ENCODE measurements around the gene UBXN6.

UBXN6 gene

GRCh38 chr19:4455719-4456475, 1.7 kb downstream of the UBXN6 start:
- DNase-seq (ENCODE audit: low spot score): peak; percentile 72

DNA sequence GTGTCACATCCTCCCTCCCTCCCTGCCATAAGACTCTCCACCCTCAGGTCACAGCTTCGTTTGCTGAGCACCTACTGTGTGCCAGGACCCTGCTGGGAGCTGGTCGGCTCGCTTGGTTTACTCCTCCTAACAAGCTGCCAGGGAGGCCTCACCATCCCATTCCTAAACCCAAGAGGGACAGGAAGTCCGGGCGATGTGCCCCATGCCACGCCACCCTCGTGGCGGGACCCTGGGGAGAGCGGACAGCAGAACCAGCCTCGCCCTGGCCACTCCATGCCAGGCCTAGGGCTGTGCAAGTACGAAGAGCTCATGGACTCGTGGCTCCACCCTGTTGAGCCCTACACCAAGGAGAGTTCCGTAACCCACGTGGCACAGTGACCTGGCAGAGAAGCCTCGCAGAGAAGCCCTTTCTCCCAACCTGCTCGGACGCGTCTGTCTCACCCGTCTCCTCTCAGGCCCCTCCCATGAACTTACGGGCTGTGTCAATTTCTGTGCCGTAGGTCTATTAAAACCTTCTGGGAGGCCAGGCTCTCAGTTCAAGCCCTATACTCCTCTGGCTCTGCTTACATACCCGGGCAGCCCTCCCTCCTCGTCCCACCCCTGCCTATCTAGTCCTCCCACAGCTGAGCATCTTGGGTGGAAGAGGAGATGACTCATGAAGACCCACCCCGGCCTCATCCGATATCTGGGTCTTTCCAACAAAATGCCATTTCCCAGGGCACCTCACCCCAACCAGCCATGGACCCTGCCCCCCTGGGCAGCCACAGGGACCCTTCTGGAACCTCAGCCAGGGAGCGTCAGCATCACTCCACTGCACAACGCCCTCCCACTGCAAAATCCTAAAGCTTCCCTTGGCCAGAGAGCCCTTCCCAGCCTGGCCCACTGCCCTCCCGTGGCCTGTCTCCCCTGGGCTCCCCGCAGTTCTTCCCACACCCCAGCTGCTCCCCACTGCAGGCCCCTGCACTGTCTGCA, 2.6 kb downstream of the UBXN6 start:
- DNase-seq (ENCODE audit: low spot score): peak; percentile 48

DNA sequence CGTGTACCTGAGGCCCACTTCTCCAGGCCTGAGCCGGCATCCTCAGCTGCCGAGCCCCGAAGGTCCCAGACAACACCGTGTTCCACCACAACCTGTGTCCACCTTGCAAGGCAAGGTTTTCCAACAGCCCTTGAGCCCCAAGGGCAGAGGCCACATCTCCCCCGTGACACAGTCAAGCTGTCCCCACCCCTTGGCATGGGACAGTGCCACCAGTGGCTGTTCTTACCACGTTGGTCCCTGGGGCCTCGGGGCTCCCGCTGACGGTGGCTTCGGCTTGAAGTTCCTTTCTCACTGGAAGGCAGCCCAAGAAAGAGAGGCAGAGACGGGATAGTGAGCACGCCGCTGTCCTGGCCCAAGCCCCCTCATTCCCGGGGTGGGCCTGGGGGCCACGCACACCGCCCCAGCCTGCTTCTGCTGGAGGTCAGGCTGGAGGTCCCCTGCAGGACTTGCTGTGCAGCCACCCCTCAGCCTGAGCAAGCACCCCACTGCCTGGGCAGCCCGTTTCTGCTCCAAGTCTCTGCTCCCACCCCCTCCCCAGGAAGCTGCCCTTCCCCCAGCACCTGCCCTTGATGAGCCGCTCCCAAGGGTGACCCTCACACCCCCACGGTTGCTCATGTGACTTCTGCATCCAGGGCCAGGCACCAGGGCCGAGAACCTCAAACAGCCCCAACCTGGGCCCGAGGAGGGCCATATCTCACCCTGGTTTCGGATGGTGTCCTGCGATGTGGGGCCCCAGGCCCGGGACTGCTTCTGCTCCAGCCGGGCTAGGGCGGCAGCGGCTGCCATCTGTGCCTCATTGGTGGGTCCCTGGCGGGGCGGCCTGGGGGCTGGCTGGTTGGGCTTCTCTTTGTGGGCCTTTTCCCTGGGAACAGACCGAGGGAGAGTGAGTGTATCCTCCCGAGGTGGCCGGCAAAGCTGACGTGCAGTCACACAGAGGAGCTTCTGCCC, 4.1 kb downstream of the UBXN6 start:
- DNase-seq (ENCODE audit: low spot score): no peak

DNA sequence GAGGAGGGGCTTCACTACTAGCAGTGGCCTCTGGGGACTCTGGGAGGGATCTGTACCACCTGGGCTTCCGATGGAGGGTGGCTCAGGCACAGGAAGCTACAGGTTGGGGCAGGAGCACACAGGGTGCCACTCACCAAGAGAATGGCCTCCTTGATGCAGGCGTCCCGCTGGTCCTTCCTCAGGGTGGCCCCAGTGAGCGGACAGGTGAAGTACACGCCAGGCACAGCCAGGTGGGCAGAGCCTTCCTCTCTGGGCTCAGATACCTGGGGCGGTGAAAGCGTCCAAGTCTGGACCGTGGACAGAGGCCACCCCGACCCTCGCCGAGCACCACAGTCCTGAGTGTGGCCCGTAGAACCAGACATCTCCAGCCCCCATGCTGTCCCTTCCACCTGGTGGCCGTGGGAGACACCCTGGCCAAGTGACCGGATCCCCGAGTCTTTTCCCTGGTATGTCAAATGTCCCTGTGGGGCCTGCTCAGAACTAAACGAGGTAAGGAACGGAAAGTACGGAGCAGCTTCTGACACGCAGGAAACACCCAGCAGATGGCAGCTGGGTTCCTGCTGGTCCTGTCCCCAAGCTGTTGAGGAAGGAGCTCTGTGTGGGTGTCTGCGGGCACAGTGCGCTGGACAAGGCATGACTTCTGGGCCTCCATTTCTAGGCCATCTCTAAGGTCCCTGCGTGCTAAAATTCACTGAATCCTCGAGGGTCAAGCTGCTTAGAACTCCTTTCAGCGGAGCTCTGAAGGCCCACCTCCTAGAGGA, 5.2 kb downstream of the UBXN6 start:
- no peak for DNase-seq (ENCODE audit: low spot score)

- no peak for DNase-seq (ENCODE audit: low spot score)
These were observed 8.0 kb downstream of the UBXN6 start for GRCh38 chr19:4449639-4450028.

- no peak for DNase-seq (ENCODE audit: low spot score)
These were observed 8.5 kb downstream of the UBXN6 start for GRCh38 chr19:4449022-4449638.

GRCh38 chr19:4448147-4448985, 9.2 kb downstream of the UBXN6 start:
- DNase-seq (ENCODE audit: low spot score): no peak

DNA sequence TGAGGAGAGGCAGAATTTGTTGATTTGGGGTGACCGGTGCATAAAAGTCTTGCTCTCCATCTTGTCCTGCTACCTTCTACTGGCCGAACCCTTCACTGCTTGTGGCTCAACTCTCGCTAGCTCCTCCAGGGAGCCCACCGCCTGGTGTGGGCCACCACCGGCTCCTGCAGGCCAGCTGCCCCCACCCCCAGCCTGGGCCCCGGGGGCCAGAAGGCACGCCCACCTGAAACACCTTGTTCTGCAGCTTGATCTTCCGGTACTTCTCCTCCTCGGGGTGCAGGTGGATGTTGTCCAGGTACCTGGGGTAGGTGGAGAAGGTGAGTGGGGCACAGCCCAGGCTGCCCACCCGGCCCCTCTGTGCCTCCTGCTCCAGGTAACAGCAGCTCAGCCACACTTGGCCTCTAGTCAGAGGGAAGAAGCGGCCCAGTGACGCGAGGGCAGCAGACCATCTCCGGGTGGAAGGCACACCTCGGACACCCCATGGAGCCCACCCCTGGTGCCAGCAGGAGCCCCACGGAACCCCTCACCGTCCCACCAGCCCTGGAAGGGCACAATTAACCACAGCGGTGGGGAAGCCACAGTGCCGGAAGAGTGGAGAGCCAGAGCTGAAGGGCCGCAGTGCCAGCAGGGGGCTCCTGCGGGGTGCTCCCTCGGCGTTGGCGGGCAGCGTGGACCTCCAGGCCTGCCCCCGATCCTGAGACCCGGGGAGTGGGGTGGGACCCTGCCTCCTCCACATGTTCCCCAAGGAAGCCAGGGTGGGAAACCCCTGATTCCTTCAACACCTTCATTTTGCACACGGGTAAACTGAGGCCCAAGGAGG, 10.1 kb downstream of the UBXN6 start:
- DNase-seq (ENCODE audit: low spot score): no peak

GRCh38 chr19:4446704-4447200, 10.8 kb downstream of the UBXN6 start:
- no peak for DNase-seq (ENCODE audit: low spot score)

- DNase-seq (ENCODE audit: low spot score): no peak
These were observed 11.5 kb downstream of the UBXN6 start for GRCh38 chr19:4445963-4446703.

GRCh38 chr19:4444765-4445741, 12.5 kb downstream of the UBXN6 start:
- no peak for DNase-seq (ENCODE audit: low spot score)

DNA sequence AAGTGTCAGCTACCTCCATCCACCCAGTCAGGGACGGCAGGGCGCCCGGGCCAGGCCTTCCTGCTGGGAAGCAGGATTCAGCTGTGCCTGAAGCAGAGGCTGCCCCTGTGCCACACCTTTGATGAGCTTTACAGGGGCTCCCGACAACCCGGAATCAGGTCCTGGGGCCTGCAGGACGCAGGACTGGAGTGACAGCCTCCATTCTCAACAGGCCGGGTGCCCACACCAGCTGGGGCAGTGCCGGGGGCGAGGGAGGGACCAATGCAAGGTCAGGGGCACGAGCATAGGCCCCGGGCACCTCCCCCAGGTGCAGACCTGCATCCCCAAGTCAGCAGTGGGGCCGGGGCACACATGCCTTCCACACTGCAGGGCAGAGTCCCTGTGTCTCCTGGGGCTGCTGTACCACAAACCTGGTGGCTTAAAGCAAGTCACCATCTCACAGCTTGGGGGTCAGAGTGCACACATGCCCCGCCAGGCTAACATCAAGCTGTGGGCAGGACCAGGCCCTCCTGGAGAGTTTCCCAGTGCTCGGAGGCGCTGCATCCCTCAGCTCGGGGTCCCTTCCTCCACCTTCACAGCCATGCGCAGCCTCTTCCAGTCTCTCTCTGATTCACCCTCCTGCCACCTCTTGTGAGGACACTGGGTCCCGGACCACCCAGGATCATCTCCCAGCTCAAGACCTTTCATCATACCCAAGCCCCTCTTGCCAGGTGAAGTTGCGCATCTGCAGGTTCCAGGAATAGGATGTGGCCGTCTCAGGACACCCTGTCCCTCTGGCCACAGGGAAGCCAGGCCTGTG, 13.4 kb downstream of the UBXN6 start:
- DNase-seq (ENCODE audit: low spot score): no peak

DNA sequence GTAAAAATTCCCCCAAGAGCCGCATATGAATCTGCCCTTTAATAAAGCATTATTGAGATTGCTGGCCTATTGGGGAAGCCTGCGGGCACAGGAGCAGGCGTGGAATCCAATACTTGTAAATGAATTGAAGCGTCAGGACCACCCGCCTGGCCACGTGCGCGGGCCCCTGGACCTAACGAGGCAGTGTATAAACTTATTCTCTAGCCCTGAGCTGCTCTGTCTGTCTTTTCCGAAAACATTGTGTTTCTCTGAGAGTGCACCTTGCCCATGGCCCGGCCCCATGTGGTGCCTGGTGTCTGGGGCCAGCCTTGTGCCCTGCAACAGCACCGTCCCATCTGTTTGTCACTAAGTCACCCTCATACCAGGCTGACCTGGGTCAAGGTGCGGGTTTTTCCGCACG, 14.4 kb downstream of the UBXN6 start:
- DNase-seq (ENCODE audit: low spot score): no peak

GRCh38 chr19:4442819-4443146, 14.8 kb downstream of the UBXN6 start:
- no peak for DNase-seq (ENCODE audit: low spot score)

- DNase-seq (ENCODE audit: low spot score): no peak
These were observed 15.4 kb downstream of the UBXN6 start for GRCh38 chr19:4441994-4442818.
